ENCODE results near the gene SLF2. TPM values are rescaled to one million over a fixed set of nuclear protein-coding genes. Genes with fewer than 3 reads are reported as not detected.
A peak's percentile ranks its signal among the peaks of the same experiment; 100 is the strongest.

Gene SLF2
- total RNA-seq, 1 donor from 2014 or later = 3.1 TPM

GRCh38 chr10:100877461-100877850 lies 35.3 kb upstream of the SLF2 start:
- Histone ChIP-seq H3K4me3 (no peak overlapping the region), H3K4me1 (peaks cover 0 to under 1% of the 10 kb centered on the region in 2 donors), H3K27me3 (no peaks in the 10 kb centered on the region), H3K36me3 (no peaks in the 10 kb centered on the region), H3K27ac (no peak overlapping the region), H3K9me3 (no peaks in the 10 kb centered on the region)
- intact Hi-C loops (cut with DNase I) = no loop called here
- no peak for DNase-seq (ENCODE audit: low spot score in 2 of 2)
- TF ChIP-seq CTCF (IDR thresholded peaks at IDR 0.05) = no peak

- Histone ChIP-seq H3K27me3 (no peaks in the 10 kb centered on the region), H3K27ac (no peak overlapping the region), H3K36me3 (no peaks in the 10 kb centered on the region), H3K9me3 (no peaks in the 10 kb centered on the region), H3K4me3 (no peak overlapping the region), H3K4me1 (peaks cover 0 to 3% of the 10 kb centered on the region in 2 donors)
- TF ChIP-seq CTCF (IDR thresholded peaks at IDR 0.05) = peak in 1 of 3 experiments; percentile 31
- no peak for DNase-seq (ENCODE audit: low spot score in 2 of 2)
- intact Hi-C loops (cut with DNase I) = no loop called here
Measured at GRCh38 chr10:100878291-100878910, 34.4 kb upstream of the SLF2 start.

GRCh38 chr10:100879741-100880360 lies 32.9 kb upstream of the SLF2 start:
- H3K4me3 ChIP-seq = no peak overlapping the region
- peaks cover 0 to 3% of the 10 kb centered on the region in 2 donors for H3K4me1 ChIP-seq
- H3K36me3 ChIP-seq = no peaks in the 10 kb centered on the region
- no peak for TF ChIP-seq CTCF (IDR thresholded peaks at IDR 0.05)
- DNase-seq (ENCODE audit: low spot score in 2 of 2) = no peak
- H3K27me3 ChIP-seq = no peaks in the 10 kb centered on the region
- H3K9me3 ChIP-seq = no peaks in the 10 kb centered on the region
- H3K27ac ChIP-seq = no peak overlapping the region
- intact Hi-C loops (cut with DNase I) = no loop called here

GRCh38 chr10:100881556-100882213 lies 31.1 kb upstream of the SLF2 start:
- no peak for DNase-seq (ENCODE audit: low spot score in 2 of 2)
- Histone ChIP-seq H3K4me1 (peaks cover 0 to 3% of the 10 kb centered on the region in 2 donors), H3K9me3 (no peaks in the 10 kb centered on the region), H3K27ac (no peak overlapping the region), H3K4me3 (no peak overlapping the region), H3K27me3 (no peaks in the 10 kb centered on the region), H3K36me3 (no peaks in the 10 kb centered on the region)
- no peak for TF ChIP-seq CTCF (IDR thresholded peaks at IDR 0.05)
- intact Hi-C loops (cut with DNase I) = no loop called here

GRCh38 chr10:100882252-100882651 lies 30.5 kb upstream of the SLF2 start:
- Histone ChIP-seq H3K9me3 (no peaks in the 10 kb centered on the region), H3K27ac (no peak overlapping the region), H3K4me1 (peaks cover 0 to 3% of the 10 kb centered on the region in 2 donors), H3K4me3 (peak overlapping the region in 1 of 2 donors; percentile 32), H3K27me3 (no peaks in the 10 kb centered on the region), H3K36me3 (no peaks in the 10 kb centered on the region)
- intact Hi-C loops (cut with DNase I) = no loop called here
- no peak for TF ChIP-seq CTCF (IDR thresholded peaks at IDR 0.05)
- DNase-seq (ENCODE audit: low spot score in 2 of 2) = no peak
